H1 (cell line): ENCODE measurements around the gene CDCA5. TPM values are rescaled to one million over a fixed set of nuclear protein-coding genes. Genes with fewer than 3 reads are reported as not detected.

Experiments
- CTCF ChIA-PET: fragments of 300-600 bp; sonication (Branson Sonifier 250); formaldehyde crosslinking; loops from one replicate; lab custom pipeline; 2021; ENCODE audit not compliant: partially characterized antibody; lab: Charles Lee
- POLR2A ChIA-PET: fragments of 300-600 bp; sonication (Branson Sonifier 250); formaldehyde crosslinking; loops from one replicate; lab custom pipeline; 2021; ENCODE audit warnings: inconsistent platforms; ENCODE audit not compliant: partially characterized antibody; lab: Charles Lee
- DNase-seq, 2 experiments: peaks; one replicate each; pipeline versions ENCODE4 v3.0.0 to v3.0.0-alpha.2; 2010 to 2022; ENCODE audit warnings: low spot score in 2 of 2, low read depth in 1 of 2, mixed read lengths in 1 of 2
- FAIRE-seq: peaks from 2 replicates; lab custom pipeline; 2011; peaks lifted over from hg19 to GRCh38; lab: Jason Lieb, UNC
- H2AFZ ChIP-seq: 2 replicates; pipeline ENCODE4 v1.8.1; 2012; ENCODE audit warnings: low read length, inconsistent platforms
- H2AK5ac ChIP-seq: 2 replicates; pipeline ENCODE4 v1.6.1; 2013; ENCODE audit warnings: low read depth, low read length
- H2BK120ac ChIP-seq: replicated peaks from 2 replicates; pipeline ENCODE3; 2013; ENCODE audit warnings: low read depth, low read length, inconsistent platforms
- H2BK12ac ChIP-seq: 2 replicates; pipeline ENCODE4 v1.6.1; 2013; ENCODE audit warnings: low read depth, low read length
- H2BK15ac ChIP-seq: 2 replicates; pipeline ENCODE4 v1.6.1; 2013; ENCODE audit warnings: low read length
- H2BK20ac ChIP-seq: 2 replicates; pipeline ENCODE4 v1.6.1; 2013; ENCODE audit warnings: low read length
- H2BK5ac ChIP-seq: 2 replicates; pipeline ENCODE4 v1.6.1; 2013; ENCODE audit warnings: low read depth, low read length
- H3K14ac ChIP-seq: 2 replicates; pipeline ENCODE4 v1.6.1; 2013; ENCODE audit warnings: inconsistent platforms; ENCODE audit not compliant: insufficient read length
- H3K18ac ChIP-seq: 2 replicates; pipeline ENCODE4 v1.6.1; 2013; ENCODE audit warnings: low read length; ENCODE audit errors: extremely low read depth
- H3K23ac ChIP-seq: 2 replicates; pipeline ENCODE4 v1.6.1; 2013; ENCODE audit warnings: inconsistent platforms; ENCODE audit not compliant: insufficient read length
- H3K23me2 ChIP-seq: 2 replicates; pipeline ENCODE4 v1.6.1; 2013; ENCODE audit warnings: low read depth, low read length
- H3K27ac ChIP-seq: 2 replicates; pipeline ENCODE4 v1.6.1; 2011; ENCODE audit warnings: low read depth, low read length, inconsistent platforms
- H3K27me3 ChIP-seq, 4 experiments: replicated peaks in 1 of 4; 1 replicate in 1 of 4; 2 replicates in 3 of 4; pipeline versions ENCODE4 v1.6.1 to v1.8.1; 2011 to 2013; ENCODE audit warnings: low read length in 3 of 4, mild to moderate bottlenecking in 3 of 4, inconsistent platforms in 2 of 4, mixed read lengths in 2 of 4, moderate library complexity in 1 of 4; ENCODE audit not compliant: control insufficient read depth in 3 of 4, insufficient read depth in 3 of 4; ENCODE audit errors: extremely low read depth in 1 of 4
- H3K36me3 ChIP-seq, 4 experiments: 2 replicates each; pipeline versions ENCODE4 v1.6.1 to v1.8.1; 2011 to 2013; ENCODE audit warnings: mild to moderate bottlenecking in 4 of 4, low read length in 3 of 4, moderate library complexity in 2 of 4, control low read depth in 1 of 4, inconsistent platforms in 1 of 4; ENCODE audit not compliant: insufficient read depth in 4 of 4, control insufficient read depth in 2 of 4
- H3K4ac ChIP-seq: replicated peaks from 2 replicates; pipeline ENCODE3; 2013; ENCODE audit warnings: low read length, low read depth, mixed read lengths, inconsistent platforms; ENCODE audit not compliant: insufficient read length
- H3K4me1 ChIP-seq, 4 experiments: replicated peaks in 1 of 4; 1 replicate in 1 of 4; 2 replicates in 3 of 4; pipeline versions ENCODE4 v1.6.1 to v1.8.1; 2011 to 2013; ENCODE audit warnings: low read length in 3 of 4, inconsistent platforms in 2 of 4, mixed read lengths in 1 of 4; ENCODE audit not compliant: insufficient read depth in 4 of 4, control insufficient read depth in 3 of 4
- H3K4me2 ChIP-seq, 2 experiments: 2 replicates each; pipeline versions ENCODE4 v1.6.1 to v1.8.1; 2011 to 2013; ENCODE audit warnings: low read depth in 2 of 2, low read length in 2 of 2, control low read depth in 1 of 2, inconsistent platforms in 1 of 2, mild to moderate bottlenecking in 1 of 2; ENCODE audit not compliant: insufficient read depth in 1 of 2
- H3K4me3 ChIP-seq, 4 experiments: fragments of 200-600, 300-600 bp in 1 of 4; sonication (generic), shearing (Covaris generic), sonication (Bioruptor Twin) in 1 of 4; 2 replicates each; pipeline versions ENCODE4 v1.5.1 to v1.8.1; 2011 to 2016; ENCODE audit warnings: low read length in 4 of 4, low read depth in 3 of 4, control low read depth in 2 of 4, inconsistent platforms in 2 of 4, mild to moderate bottlenecking in 2 of 4, mixed read lengths in 1 of 4, moderate library complexity in 1 of 4; ENCODE audit not compliant: insufficient read depth in 2 of 4; ENCODE audit errors: extremely low read depth in 1 of 4
- H3K56ac ChIP-seq: replicated peaks from 2 replicates; pipeline ENCODE3; 2013; ENCODE audit warnings: low read depth, mild to moderate bottlenecking, mixed read lengths, low read length, inconsistent platforms; ENCODE audit not compliant: insufficient read length
- H3K79me1 ChIP-seq: 2 replicates; pipeline ENCODE4 v1.6.1; 2013; ENCODE audit warnings: low read depth, low read length, control low read depth
- H3K79me2 ChIP-seq, 2 experiments: 2 replicates each; pipeline versions ENCODE4 v1.6.1 to v1.8.1; 2012 to 2013; ENCODE audit warnings: low read length in 2 of 2, mild to moderate bottlenecking in 2 of 2, inconsistent platforms in 1 of 2; ENCODE audit not compliant: insufficient read depth in 2 of 2, control insufficient read depth in 1 of 2
- H3K9ac ChIP-seq, 4 experiments: replicated peaks in 1 of 4; 1 replicate in 1 of 4; 2 replicates in 3 of 4; pipeline versions ENCODE4 v1.6.1 to v1.8.1; 2011 to 2013; ENCODE audit warnings: low read depth in 3 of 4, low read length in 3 of 4, control low read depth in 2 of 4, mild to moderate bottlenecking in 2 of 4, moderate library complexity in 2 of 4, inconsistent platforms in 1 of 4; ENCODE audit errors: extremely low read depth in 1 of 4
- H3K9me3 ChIP-seq, 2 experiments: 2 replicates each; pipeline versions ENCODE4 v1.6.1 to v1.8.1; 2012 to 2013; ENCODE audit warnings: mild to moderate bottlenecking in 2 of 2, moderate library complexity in 2 of 2, control low read depth in 1 of 2, inconsistent platforms in 1 of 2, low read depth in 1 of 2, low read length in 1 of 2, mixed read lengths in 1 of 2; ENCODE audit not compliant: insufficient read depth in 2 of 2
- H4K20me1 ChIP-seq, 2 experiments: replicated peaks in 1 of 2; 2 replicates each; pipeline versions ENCODE3 to v1.8.1; 2011 to 2013; ENCODE audit warnings: inconsistent platforms in 2 of 2, low read length in 2 of 2, mild to moderate bottlenecking in 1 of 2; ENCODE audit not compliant: insufficient read depth in 2 of 2, control insufficient read depth in 1 of 2
- H4K5ac ChIP-seq: 2 replicates; pipeline ENCODE4 v1.6.1; 2013; ENCODE audit warnings: low read length, low read depth, mixed read lengths, inconsistent platforms; ENCODE audit not compliant: insufficient read length
- H4K8ac ChIP-seq: 2 replicates; pipeline ENCODE4 v1.8.0; 2013; ENCODE audit warnings: mild to moderate bottlenecking, moderate library complexity, low read length, inconsistent platforms; ENCODE audit not compliant: insufficient read depth; ENCODE audit errors: extremely low read depth
- H4K91ac ChIP-seq: replicated peaks from 2 replicates; pipeline ENCODE3; 2013; ENCODE audit warnings: low read length, mixed read lengths, inconsistent platforms; ENCODE audit not compliant: insufficient read length
- KDM1A ChIP-seq: fragments of 200-600, 300-600 bp; sonication (generic); IDR thresholded peaks from 2 replicates; pipeline ENCODE4 v1.7.1; 2016; ENCODE audit warnings: mild to moderate bottlenecking, low read length, borderline replicate concordance
- POLR2AphosphoS5 ChIP-seq: IDR thresholded peaks from 2 replicates; pipeline ENCODE4 v1.6.1; 2011; ENCODE audit warnings: low read depth, low read length
- WGBS, 2 experiments: shearing (Covaris generic) in 1 of 2; methylation state at CpG; one replicate each; pipeline versions ENCODE4 v1.1.6 to v1.1.7; 2013 to 2015; ENCODE audit warnings: low lambda C conversion rate in 2 of 2, mixed read lengths in 2 of 2, inconsistent platforms in 1 of 2, low coverage in 1 of 2, missing lambda C conversion rate in 1 of 2; ENCODE audit not compliant: insufficient replicate concordance in 2 of 2, insufficient coverage in 1 of 2, insufficient read length in 1 of 2; ENCODE audit errors: extremely low coverage in 1 of 2, missing lambda C conversion rate in 1 of 2; 5-methylcytosine and 5-hydroxymethylcytosine counted together
- polyA plus RNA-seq, 7 experiments: library from polyadenylated mRNA; depleted of rRNA in 3 of 7; stranded (reverse) in 5 of 7; unstranded in 2 of 7; fragments of >200 nt in 5 of 7; fragments of 200-250 nt in 2 of 7; gene quantifications; 1 replicate in 5 of 7; 2 replicates in 1 of 7; 4 replicates in 1 of 7; pipeline versions ENCODE4 v1.2.1 to v1.2.3, GENCODE V29; 2011 to 2013; ENCODE audit warnings: missing spikeins in 2 of 7, mixed read lengths in 2 of 7
- total RNA-seq: library from RNA; stranded (reverse); fragmentation: NEBNext Ultra II Directional; extraction: Animal tissue kit (Norgen Biotek cat#: 25700); gene quantifications from 2 replicates; pipeline ENCODE4 v1.2.1, GENCODE V29; 2021

Gene CDCA5
- total and polyA plus RNA-seq, 2 of the 8 experiments (the other 6 are each of a cell fraction or from before 2014, with no cell fraction given): 39.2 to 87.0 TPM

GRCh38 chr11:65115361-65116082 is 31.7 kb upstream of the CDCA5 start:
- H3K23ac ChIP-seq: no peak overlapping the region
- peak overlapping the region; percentile 17 for H4K91ac ChIP-seq
- no peaks in the 10 kb centered on the region for H3K27me3 ChIP-seq
- no peak for DNase-seq
- H3K36me3 ChIP-seq: peaks cover 8 to 27% (median 12%) of the 10 kb centered on the region in 4 experiments; a peak in 7 of 8 replicates
- POLR2A ChIA-PET: interaction anchor here (0.8 to 17.4 kb wide), 15 partner anchors 8 to 371 kb away, joined by 3 to 305 read pairs (median 5); partner anchors contain the start of genes ARL2, CAPN1, MAP4K2 and RASGRP2
- H3K79me2 ChIP-seq: peaks cover 0 to 13% of the 10 kb centered on the region in 2 experiments; a peak in 1 of 4 replicates
- H3K9me3 ChIP-seq: no peaks in the 10 kb centered on the region
- peaks cover 8% of the 10 kb centered on the region for H3K79me1 ChIP-seq
- no peak overlapping the region for H3K4ac ChIP-seq
- H2AK5ac ChIP-seq: no peak overlapping the region
- H4K8ac ChIP-seq: no peak overlapping the region
- no peak overlapping the region for H3K14ac ChIP-seq
- no peak overlapping the region for H3K18ac ChIP-seq
- H2AFZ ChIP-seq: no peak overlapping the region
- H3K27ac ChIP-seq: no peak overlapping the region
- H4K5ac ChIP-seq: no peak overlapping the region
- H2BK20ac ChIP-seq: no peak overlapping the region
- CTCF ChIA-PET: interaction anchor here (1.2 kb wide), 1 partner anchor 37 kb away, joined by 3 read pairs; no protein-coding TSS in a partner anchor
- H2BK5ac ChIP-seq: no peak overlapping the region
- H3K9ac ChIP-seq: no peak overlapping the region
- H3K4me3 ChIP-seq: no peak overlapping the region
- no peak for FAIRE-seq
- H3K4me1 ChIP-seq: peaks cover 2 to 24% (median 18%) of the 10 kb centered on the region in 4 experiments
- peaks cover 17% of the 10 kb centered on the region; the same call in 1 of the 2 replicates for H3K23me2 ChIP-seq
- 96% methylated on average over 20 of the region's 21 CpGs; no CpG with 5 or more reads in 1 of the 2 experiments for WGBS, 2 experiments
- peaks cover 4 to 14% of the 10 kb centered on the region in 2 experiments for H4K20me1 ChIP-seq
- no peak overlapping the region for H3K56ac ChIP-seq
- peak overlapping the region in 1 of 2 experiments; percentile 80; a peak in 1 of 4 replicates for H3K4me2 ChIP-seq
- no peak overlapping the region for H2BK12ac ChIP-seq
- peak overlapping the region; percentile 50; the same call in 1 of the 2 replicates for H2BK15ac ChIP-seq
- no peak overlapping the region for H2BK120ac ChIP-seq
- TF ChIP-seq KDM1A: no peak
- peak; percentile 24 for TF ChIP-seq POLR2AphosphoS5
